WTC11 (cell line): ENCODE results near the gene EEIG1.

Source experiments
- ATF3 ChIP-seq: sonication (generic); formaldehyde crosslinking; conservative IDR thresholded peaks from 2 replicates; pipeline ENCODE4 v1.8.1; 2022; ENCODE audit warnings: mild to moderate bottlenecking, missing genetic modification reagents
- ZNF121 ChIP-seq: sonication (generic); formaldehyde crosslinking; IDR thresholded peaks from 2 replicates; pipeline ENCODE4 v1.8.0; 2023; ENCODE audit warnings: missing genetic modification reagents
- ZNF396 ChIP-seq: fragments of 250-450 bp; sonication (Bioruptor Pico); IDR thresholded peaks from 2 replicates; pipeline ENCODE4 v1.8.0; 2021; ENCODE audit warnings: mild to moderate bottlenecking, moderate library complexity, borderline replicate concordance
- TF ChIP-seq, protein P1 (sequence below): fragments of 250-450 bp; sonication (Bioruptor Pico); IDR thresholded peaks from 2 replicates; pipeline ENCODE4 v1.9.0; 2021; ENCODE audit warnings: mild to moderate bottlenecking, borderline replicate concordance
- TF ChIP-seq, protein P2 (sequence below): fragments of 200-600 bp; IDR thresholded peaks from 2 replicates; pipeline ENCODE4 v1.8.0; 2022; ENCODE audit warnings: antibody characterized with exemption
- TF ChIP-seq, protein P3 (sequence below): sonication (generic); formaldehyde crosslinking; IDR thresholded peaks from 2 replicates; pipeline ENCODE4 v1.8.1; 2023; ENCODE audit warnings: mild to moderate bottlenecking, missing genetic modification reagents, moderate library complexity
- TF ChIP-seq, protein P4 (sequence below): sonication (generic); formaldehyde crosslinking; IDR thresholded peaks from 2 replicates; pipeline ENCODE4 v1.8.1; 2022; ENCODE audit warnings: mild to moderate bottlenecking, missing genetic modification reagents, moderate library complexity, borderline replicate concordance

GRCh38 chr9:127983847-127984289 lies 3.1 kb upstream of the EEIG1 start:
- TF ChIP-seq, protein P1, sequence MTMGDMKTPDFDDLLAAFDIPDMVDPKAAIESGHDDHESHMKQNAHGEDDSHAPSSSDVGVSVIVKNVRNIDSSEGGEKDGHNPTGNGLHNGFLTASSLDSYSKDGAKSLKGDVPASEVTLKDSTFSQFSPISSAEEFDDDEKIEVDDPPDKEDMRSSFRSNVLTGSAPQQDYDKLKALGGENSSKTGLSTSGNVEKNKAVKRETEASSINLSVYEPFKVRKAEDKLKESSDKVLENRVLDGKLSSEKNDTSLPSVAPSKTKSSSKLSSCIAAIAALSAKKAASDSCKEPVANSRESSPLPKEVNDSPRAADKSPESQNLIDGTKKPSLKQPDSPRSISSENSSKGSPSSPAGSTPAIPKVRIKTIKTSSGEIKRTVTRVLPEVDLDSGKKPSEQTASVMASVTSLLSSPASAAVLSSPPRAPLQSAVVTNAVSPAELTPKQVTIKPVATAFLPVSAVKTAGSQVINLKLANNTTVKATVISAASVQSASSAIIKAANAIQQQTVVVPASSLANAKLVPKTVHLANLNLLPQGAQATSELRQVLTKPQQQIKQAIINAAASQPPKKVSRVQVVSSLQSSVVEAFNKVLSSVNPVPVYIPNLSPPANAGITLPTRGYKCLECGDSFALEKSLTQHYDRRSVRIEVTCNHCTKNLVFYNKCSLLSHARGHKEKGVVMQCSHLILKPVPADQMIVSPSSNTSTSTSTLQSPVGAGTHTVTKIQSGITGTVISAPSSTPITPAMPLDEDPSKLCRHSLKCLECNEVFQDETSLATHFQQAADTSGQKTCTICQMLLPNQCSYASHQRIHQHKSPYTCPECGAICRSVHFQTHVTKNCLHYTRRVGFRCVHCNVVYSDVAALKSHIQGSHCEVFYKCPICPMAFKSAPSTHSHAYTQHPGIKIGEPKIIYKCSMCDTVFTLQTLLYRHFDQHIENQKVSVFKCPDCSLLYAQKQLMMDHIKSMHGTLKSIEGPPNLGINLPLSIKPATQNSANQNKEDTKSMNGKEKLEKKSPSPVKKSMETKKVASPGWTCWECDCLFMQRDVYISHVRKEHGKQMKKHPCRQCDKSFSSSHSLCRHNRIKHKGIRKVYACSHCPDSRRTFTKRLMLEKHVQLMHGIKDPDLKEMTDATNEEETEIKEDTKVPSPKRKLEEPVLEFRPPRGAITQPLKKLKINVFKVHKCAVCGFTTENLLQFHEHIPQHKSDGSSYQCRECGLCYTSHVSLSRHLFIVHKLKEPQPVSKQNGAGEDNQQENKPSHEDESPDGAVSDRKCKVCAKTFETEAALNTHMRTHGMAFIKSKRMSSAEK (CRISPR knock-in tag), result no peak
- TF ChIP-seq, protein P2, sequence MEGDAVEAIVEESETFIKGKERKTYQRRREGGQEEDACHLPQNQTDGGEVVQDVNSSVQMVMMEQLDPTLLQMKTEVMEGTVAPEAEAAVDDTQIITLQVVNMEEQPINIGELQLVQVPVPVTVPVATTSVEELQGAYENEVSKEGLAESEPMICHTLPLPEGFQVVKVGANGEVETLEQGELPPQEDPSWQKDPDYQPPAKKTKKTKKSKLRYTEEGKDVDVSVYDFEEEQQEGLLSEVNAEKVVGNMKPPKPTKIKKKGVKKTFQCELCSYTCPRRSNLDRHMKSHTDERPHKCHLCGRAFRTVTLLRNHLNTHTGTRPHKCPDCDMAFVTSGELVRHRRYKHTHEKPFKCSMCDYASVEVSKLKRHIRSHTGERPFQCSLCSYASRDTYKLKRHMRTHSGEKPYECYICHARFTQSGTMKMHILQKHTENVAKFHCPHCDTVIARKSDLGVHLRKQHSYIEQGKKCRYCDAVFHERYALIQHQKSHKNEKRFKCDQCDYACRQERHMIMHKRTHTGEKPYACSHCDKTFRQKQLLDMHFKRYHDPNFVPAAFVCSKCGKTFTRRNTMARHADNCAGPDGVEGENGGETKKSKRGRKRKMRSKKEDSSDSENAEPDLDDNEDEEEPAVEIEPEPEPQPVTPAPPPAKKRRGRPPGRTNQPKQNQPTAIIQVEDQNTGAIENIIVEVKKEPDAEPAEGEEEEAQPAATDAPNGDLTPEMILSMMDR, result no peak
- TF ChIP-seq ATF3 (no peak), ZNF121 (no peak), ZNF396 (CRISPR knock-in tag) (no peak)
- TF ChIP-seq, protein P3, sequence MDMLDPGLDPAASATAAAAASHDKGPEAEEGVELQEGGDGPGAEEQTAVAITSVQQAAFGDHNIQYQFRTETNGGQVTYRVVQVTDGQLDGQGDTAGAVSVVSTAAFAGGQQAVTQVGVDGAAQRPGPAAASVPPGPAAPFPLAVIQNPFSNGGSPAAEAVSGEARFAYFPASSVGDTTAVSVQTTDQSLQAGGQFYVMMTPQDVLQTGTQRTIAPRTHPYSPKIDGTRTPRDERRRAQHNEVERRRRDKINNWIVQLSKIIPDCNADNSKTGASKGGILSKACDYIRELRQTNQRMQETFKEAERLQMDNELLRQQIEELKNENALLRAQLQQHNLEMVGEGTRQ (CRISPR knock-in tag), result no peak
- TF ChIP-seq, protein P4, sequence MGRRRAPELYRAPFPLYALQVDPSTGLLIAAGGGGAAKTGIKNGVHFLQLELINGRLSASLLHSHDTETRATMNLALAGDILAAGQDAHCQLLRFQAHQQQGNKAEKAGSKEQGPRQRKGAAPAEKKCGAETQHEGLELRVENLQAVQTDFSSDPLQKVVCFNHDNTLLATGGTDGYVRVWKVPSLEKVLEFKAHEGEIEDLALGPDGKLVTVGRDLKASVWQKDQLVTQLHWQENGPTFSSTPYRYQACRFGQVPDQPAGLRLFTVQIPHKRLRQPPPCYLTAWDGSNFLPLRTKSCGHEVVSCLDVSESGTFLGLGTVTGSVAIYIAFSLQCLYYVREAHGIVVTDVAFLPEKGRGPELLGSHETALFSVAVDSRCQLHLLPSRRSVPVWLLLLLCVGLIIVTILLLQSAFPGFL (CRISPR knock-in tag), result no peak
